GM18858 (cell line): ENCODE results near the gene MTARC2.
"Not testable (repeated sequence)": the region's sequence is repeated elsewhere in the genome, so short reads cannot be mapped to it uniquely, and the experiment has no call there.

Experiments used
- ATAC-seq: cut with Tn5 transposase; IDR thresholded peaks from one replicate; pipeline ENCODE4 v1.9.1; 2021; ENCODE audit not compliant: unreplicated experiment

Gene MTARC2

DNA sequence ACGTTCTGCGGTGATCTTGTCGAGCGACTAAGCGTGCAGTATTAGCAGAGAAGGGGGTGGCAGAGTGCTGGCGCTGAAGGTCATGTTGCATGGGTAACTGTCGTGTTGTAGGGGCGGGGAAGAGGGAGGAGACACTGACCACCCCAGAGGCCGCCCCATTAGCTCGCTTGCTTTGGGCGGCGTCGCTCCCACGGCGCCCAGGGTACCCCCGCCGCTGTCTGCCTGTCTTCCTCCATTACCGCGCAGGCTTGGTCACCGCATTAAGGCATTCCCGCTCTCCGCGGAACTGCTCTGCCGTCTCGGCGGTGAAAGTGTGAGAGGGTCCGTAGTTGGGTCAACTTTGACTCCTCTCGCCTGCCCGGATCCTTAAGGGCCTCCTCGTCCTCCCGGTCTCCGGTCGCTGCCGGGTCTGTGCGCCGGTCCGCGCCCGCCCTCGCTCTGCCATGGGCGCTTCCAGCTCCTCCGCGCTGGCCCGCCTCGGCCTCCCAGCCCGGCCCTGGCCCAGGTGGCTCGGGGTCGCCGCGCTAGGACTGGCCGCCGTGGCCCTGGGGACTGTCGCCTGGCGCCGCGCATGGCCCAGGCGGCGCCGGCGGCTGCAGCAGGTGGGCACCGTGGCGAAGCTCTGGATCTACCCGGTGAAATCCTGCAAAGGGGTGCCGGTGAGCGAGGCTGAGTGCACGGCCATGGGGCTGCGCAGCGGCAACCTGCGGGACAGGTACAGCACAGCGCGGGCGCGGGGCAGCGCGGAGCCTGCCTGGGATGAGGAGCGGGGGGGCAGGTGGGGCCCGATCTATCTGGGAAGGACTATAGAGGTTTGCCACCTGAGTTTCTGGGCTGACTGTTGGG, at the start of gene MTARC2:
TSS of gene MTARC2 (plus strand) at position 234 of the 846 bp plus-strand sequence. CDS start at position 444, 210 bp downstream.
- ATAC-seq, result peak; percentile 86

DNA sequence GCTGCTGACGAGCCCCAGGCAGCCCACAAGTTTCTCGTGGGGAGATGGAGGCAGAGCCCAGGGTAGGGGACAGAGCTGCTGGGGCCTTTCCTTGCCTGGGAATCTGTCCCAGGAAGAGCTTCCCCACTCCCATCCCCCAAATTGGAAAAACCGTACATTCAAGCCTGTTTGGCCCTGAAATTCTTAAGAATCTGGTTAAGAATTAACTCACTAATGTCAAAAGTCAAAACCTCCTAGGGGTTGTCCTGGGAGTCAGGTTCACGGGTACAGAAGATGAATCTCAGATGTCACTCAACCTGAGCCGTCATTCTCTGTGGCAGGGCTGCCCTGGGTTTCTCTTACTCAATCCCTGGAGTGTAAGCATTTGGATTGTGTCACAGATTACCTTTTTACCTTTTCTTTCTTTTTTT, 49.5 kb upstream of the MTARC2 start:
- ATAC-seq, result no peak

DNA sequence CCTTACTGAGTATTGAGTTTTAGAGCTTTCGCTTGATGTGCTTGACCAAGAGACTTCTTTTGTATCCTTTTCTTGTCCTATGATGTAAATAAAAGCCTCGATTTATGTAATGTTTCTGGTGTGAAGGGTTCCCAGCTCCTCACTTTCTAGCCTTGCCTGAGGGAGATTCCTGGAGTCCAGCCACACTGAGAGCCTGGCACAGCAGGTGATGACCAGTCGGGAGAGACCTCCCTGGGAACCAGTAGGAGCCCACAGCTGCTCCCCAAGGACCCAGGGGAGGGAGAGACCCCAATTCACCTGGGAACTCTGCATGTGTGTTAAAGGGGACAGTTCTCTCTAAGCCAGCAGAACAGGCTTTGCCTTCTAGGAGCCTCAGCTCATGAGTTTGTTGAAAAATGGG, 49.1 kb upstream of the MTARC2 start:
- ATAC-seq, result no peak

DNA sequence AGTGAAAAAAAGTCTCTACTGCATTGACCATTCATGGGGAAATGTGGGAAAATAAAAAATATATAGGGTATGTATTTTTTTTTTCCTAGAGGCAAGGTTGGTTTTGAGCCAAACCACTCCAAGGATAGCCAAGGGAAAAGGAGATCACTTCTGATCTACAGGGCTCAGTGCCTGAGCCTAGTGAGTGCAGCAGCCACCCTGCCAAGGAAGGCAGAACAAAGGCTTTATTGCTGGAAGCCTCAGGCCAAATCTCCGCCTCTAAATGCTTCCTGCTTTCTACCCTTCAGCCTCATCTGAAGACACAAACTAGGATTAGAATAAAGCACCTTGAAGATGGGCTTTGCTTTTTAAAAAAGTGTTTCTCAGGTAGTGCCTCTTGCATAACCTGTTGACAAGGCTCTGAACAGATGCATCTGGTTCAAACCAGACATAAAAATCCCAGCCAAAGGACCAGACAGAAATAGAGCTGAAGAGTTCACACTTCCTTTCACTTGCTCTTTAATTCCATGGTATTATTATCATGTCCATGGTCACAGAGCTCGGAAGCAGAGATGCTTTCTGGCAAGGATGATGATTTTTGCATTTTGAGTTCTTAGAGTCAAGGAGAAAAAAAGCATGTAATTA, 47.5 kb upstream of the MTARC2 start:
- no peak for ATAC-seq

DNA sequence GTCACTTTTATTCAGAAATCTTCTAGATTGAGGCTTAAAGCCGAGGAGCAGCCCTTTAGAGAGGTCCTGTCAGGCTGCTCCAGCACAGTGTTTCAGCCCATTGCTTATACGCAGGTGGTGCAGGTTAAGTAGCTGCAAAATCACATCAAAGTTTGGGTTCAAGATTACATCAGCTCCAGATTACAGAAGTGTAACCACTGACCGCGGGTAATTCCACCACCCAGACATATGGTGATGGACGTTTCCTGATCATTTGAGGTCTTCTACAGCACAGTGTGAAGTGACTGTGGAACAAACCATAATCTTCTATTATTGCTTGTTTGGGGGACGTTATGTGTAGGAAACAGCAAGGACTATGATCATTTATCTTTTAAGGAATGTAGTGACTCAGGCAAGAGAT, 46.1 kb upstream of the MTARC2 start:
- peak; percentile 58 for ATAC-seq

DNA sequence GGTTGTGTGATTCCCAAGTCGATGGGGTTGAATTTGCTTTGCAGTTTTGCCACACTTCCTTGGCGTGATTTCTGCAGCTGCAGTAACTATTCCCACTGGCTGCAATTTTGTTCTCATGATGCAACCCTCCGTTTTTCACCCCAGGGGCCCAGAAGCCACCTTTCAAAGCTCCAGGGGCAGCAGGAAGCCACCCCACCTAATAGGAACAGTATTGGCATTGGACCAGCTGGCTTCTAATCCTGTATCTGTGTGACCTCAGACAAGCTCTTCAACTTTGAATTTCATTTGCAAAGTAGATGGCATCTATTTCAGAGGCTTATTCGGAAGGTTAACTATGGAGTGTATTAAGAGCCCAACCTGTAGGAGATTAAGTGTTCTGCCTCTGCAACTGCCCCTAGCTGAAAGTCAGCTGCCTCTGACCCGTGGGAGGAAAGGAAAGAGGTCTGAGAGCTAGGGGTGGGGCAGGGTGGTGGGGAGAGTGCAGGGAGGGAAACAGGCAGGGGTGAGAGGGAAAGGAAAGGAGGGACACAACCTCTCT, 45.3 kb upstream of the MTARC2 start:
- no peak for ATAC-seq

DNA sequence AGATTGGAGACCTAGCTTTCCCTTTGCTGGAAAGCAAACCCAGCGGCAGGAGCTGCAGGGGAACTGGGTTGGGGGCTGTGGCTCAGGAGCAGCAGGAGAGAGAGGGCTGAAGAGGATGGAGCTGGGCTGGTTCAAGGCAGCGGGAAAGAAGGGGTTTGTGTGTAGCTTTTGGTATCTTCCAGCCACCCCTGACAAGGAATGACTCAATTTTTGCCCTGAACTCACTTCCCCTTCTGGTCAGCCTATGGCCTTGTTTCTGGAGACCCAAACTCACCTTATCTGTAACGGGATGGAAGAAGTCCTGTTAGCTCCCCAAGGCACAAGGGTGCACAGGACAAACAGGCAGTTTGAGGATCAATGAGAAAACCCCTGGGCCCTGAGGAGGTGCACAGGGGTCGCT, 44.8 kb upstream of the MTARC2 start:
- ATAC-seq, result no peak

DNA sequence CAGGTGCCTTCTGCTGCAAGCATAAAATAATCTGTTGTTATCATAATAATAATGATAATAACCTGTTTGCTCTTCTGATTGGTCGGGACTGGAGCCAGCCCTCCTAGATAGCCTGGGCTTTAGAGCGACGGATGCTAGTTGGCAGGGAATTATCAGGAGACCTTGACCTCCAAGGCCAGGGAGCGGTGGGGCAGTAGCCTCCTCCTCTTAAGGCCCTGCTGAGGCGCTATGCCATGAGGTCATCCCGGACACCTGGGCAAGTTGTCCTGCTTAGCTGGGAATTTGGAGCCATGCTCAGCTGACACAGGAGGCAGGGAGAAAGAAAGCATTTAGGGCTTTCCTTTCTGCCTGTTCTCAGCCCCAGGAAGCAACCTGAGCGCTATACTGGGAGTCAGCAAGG, 42.3 kb upstream of the MTARC2 start:
- no peak for ATAC-seq

DNA sequence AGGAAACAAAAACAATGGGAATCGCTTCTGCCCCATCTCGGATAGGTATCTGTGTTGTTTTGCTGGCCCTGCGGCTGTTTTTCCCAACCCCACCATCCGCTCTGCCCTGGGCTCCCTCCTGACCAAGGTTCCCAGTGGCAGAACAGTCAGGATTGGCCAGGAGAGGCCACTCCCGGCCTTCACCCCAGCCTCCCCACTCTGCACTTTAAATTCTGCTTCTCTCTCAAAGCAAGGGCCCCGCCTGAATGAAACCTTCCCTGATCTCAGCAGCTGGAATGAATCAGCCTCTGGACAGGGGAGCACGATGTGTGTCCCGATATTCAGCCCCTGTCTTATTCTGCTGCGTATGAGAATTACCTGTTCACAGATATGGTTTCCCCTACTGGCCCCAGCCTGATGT, 41.6 kb upstream of the MTARC2 start:
- no peak for ATAC-seq

DNA sequence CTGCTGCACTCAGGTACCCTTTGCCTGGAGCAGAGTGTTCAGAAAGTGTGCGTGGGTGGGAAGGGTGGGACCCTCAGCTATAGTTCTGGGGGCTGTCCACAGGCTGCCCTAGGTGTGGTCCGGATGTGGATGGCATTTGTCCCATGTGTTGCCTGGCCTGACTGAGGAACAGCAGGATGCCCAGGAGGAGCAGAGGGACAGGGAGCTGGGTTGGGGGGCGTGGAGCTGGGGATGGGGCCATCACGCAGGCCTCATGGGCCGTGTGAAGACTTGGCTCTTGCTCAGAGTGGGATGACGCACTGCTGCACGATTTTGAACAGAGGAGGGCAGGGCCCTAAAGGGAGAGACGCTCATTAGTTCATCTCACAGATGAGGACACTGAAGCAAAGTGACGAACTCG, 41.0 kb upstream of the MTARC2 start:
- ATAC-seq, result no peak

DNA sequence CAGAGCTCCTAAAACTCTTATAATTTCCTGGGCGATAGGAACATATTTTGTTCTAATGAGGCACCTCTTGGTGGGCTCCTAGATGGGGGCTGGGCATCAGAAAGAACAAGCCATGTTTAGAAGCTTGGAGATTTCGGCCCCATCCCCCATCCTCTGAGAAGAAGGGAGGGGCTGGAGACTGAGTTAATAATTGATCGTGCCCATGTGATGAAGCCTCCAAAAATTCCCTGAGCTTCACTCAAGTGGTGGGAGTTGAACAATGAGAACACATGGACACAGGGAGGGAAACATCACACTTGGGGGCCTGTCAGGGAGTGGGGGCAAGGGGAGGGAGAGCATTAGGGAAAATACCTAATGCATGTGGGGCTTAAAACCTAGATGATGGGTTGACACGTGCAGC, 39.9 kb upstream of the MTARC2 start:
- ATAC-seq, result no peak

DNA sequence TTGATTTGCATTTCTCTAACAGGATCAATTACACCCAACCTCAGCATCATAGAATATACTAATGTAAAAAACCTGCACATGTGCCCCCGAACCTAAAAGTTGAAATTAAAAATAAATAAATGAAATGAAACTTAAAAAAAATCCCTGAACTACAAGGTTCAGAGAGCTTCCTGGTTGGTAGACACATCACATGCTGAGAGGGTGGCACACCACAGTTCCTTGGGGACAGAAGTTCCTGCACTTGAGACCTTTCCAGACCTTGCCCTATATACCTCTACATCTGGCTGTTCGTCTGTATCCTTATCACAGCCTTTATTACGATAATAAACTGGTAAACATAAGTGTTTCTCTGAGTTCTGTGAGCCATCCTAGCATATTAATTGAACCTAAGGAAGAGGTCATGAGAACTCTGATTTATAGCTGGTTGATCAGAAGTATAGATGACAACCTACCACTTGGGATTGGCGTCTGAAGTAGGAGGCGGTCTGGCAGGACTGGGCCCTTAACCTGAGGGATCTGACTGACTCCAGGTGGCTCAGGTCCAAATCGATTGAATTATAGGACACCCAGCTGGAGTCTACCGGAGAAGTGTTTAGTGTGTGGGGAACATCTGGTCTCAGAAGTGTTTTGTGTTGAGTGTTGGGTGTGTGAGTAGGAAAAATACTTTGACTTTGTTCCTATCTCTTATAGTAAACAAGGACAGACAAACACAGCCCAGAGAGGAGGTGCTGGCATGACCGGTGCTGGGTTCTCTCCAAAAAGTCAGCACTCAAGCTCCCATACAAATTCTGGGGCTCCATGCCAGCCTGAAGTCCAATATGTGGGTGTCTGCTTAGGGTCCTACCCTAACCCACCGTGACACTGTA, 39.0 kb upstream of the MTARC2 start:
- no peak for ATAC-seq

DNA sequence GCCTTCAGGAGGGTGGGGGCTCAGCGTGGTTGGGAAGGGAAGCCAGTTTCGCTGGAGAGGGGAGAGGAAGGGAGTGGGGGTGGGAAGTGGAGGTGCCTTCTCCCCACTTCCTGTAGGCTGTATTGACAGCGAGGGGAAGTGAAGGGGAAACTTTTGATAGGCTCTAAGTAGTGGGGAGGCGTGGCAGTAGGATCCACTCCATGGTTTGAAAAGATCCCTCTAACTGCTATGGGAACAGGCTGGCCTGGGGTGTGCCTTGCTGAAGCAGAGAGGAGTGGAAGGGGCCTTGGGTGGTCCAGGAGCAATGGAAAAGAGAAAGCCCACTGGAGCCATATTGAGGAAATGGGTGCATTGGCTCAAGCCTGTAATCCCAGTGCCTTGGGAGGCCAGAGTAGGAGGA, 37.8 kb upstream of the MTARC2 start:
- ATAC-seq, result no peak

DNA sequence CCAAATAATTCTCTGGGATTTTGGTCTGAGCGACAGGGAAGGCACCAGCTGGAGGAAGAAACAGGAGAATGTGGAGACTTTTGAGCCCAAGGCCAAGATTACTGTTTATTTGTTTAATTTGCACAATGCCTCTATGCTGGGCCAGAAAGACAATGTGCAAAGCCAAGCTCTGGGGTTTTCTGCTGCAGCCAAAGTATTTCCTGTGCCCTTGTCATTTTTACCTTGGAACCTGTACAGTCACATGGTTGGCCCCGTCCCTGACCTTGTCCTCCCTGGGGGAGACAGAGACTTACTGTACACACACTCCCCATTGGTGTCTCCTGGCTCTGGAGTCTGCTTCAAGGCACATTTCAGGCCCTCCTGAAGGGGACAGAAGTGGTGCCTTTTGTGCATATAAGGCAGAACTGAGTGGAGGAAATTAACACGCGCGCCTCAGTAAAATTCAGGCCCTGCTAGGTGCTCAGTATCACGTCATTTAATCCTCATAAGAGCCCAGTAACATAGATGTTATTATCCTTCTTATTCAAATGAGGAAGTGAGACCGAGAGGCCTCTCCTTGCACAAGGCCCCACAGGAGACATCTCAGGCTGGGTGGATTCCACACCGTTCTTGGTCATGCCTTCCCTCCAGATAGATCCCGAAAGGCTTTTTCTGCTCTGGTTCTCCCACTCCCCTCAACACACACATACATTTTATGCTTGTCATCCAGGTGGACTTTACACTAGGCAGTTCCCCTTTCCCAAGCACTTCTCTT, 36.9 kb upstream of the MTARC2 start:
- peak; percentile 70 for ATAC-seq

DNA sequence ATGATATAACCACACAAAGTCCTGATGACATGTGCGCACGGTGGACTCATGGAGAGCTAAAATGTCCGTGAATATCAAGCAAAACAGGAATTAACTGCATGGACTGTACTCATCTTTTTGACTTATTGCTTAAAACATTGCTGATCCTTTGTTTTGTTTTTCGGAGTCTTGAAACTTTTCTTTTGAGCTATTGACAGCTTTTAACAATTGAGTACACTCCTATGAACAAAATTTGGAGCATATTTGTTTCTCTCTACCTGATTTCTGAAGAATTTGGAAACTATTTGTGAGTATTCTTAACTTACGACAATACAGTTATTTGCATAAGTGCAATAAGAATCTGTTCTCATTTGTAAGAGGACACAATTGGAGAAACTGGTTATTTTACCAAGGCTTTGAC, 32.1 kb upstream of the MTARC2 start:
- ATAC-seq, result not testable (repeated sequence)

DNA sequence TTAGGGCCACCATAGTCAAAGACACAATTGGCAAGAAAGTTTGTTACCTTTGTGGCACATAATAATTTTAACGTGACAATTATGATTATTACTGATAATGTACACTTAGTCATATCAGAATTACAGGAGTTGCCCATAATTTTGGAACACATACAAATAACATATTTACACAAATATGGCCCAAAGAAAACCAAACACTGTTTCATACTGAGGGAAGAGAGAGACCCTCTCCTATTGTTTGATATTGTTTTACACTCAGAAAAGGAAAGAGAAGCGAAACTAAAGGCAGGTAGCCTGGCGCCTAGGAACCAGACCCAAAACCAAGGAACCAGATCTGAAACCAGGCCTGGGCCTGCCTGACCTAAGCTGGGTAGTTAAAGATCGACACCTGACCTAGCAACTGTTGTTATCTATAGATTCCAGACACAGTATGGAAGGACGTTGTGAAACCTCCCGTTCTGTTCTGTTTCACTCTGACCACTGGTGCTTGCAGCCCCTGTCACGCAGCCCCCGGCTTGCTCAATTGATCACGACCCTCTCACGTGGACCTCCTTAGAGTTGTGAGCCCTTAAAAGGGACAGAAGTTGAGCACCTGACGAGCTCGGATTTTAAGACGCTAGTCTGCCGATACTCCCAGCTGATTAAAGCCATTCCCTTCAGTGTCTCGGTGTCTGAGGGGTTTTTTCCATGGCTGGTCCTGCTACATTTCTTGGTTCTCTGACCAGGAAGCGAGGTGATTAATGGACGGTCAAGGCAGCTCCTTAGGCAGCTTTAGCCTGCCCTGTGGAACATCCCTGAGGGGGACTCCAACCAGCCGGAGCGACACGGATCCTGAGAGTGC, 30.1 kb upstream of the MTARC2 start:
- no peak for ATAC-seq

DNA sequence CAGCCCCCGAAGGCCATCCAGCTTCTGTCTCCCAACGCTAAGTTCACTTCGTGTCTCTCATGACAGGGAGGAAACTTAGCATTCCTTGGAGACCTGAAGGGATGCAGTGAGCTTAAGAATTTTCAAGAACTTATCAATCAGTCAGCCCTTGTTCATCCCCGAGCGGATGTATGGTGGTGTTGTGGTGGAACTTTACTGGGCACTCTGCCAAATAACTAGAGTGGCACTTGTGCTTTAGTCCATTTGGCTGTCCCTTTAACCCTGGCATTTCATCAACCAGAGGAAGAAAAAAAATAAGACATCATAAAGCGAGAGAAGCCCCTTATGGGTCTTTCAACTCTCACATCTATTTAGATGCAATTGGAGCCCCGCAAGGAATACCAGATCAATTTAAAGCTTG, 26.9 kb upstream of the MTARC2 start:
- not testable (repeated sequence) for ATAC-seq

DNA sequence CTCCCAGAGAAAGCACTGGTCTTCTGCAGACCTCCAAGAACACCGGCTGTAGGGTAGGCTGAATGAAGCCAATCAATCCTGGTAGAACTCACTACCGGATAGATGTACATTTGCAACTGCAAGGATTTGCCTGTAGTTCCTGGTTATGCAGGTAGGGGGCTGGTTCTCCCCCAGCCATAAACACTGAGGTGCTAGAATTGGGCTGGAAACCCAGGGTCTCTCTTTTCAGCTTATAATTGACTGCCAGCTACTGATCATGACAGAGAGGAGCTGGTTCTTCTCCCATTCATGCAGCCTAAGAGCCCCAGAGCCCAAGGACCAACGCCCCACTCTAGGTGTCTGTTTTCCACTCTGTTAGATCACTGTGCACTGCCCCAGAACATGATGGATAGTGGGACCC, 21.5 kb upstream of the MTARC2 start:
- ATAC-seq, result no peak

DNA sequence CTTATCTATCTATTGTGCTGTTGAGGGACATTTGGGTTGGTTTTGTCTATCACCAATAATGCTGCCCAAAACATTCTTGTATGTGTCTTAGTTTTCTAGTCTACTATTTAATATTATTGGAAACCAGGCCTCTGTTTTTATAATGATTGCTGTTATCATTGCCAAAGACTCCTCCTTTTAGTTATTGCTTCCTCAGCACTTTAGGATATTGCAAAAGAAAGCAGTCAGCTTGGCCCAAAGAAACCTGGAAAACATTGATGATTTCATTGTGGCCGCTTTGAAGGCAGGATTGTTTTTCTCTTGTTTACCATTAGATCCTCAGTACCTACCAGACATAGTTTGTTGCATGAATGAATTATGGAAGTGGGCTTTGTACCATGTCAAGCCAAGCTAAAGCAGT, 20.6 kb upstream of the MTARC2 start:
- no peak for ATAC-seq

DNA sequence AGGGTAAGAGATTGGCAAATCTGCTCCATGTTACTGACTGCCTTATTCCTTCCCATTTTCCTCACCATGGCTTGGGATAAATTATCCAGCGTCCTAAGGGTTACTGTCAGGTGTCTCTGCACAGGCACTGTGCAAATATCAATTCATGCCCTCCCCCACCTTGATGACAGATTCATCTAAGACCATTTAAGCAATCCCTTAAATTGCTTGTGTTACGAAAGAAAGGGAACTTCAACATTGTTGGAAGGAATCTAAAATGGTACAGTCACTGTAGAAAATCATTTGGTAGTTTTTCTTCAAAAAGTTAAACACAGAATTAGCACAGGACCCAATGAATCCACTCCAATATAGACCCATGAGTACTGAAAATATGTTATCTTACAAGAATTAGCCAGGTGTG, 17.6 kb upstream of the MTARC2 start:
- no peak for ATAC-seq
